Measurements from ENCODE around the gene PLCB4.
"Not testable (repeated sequence)": the region's sequence is repeated elsewhere in the genome, so short reads cannot be mapped to it uniquely, and the experiment has no call there.

The PLCB4 gene

DNA sequence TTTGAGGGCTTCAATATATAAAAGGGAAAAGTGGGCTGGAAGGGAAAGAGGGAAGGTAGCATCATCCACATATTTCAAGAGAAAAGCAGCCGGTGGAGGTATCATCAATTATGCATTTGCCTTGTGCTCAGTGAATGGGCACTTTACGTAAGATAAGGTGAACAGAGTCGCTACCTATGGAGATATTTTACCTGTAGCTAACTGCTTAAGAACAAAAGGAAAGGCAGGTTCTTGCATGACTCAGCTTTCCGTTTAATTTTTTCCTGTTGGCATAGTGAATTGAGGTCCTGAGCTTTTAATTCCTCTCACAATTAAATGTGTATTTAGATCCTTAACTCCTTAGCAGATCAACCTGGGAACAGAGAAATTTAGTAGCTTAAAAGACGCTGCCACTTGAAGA lies 25.5 kb upstream of the PLCB4 start:
- no peaks in the 10 kb centered on the region for H3K36me3 Mint-ChIP-seq
- peaks cover 4% of the 10 kb centered on the region for H3K9me3 Mint-ChIP-seq
- DNase-seq (ENCODE audit: low spot score in 2 of 2) (no peak), ATAC-seq (no peak)
- H3K4me1 Mint-ChIP-seq = no peaks in the 10 kb centered on the region
- H3K4me3 Mint-ChIP-seq = no peak overlapping the region
- H3K27ac Mint-ChIP-seq = no peak overlapping the region

DNA sequence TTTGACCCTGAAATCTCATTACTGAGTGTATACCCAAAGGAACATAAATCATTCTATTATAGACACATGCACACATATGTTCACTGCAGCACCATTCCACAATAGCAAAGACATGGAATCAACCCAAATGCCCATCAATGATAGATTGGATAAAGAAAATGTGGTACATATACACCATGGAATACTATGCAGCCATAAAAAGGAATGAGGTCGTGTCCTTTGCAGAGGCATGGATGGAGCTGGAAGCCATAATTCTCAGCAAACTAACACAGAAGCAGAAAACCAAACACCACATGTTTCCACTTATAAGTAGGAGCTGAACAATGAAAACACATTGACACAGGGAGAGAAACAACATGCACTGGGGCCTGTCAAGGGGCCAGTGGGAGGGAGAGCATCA lies 21.0 kb upstream of the PLCB4 start:
- not testable (repeated sequence) for ATAC-seq; DNase-seq (ENCODE audit: low spot score in 2 of 2); H3K4me3 Mint-ChIP-seq; H3K9me3 Mint-ChIP-seq; H3K36me3 Mint-ChIP-seq; H3K27ac Mint-ChIP-seq; H3K4me1 Mint-ChIP-seq

DNA sequence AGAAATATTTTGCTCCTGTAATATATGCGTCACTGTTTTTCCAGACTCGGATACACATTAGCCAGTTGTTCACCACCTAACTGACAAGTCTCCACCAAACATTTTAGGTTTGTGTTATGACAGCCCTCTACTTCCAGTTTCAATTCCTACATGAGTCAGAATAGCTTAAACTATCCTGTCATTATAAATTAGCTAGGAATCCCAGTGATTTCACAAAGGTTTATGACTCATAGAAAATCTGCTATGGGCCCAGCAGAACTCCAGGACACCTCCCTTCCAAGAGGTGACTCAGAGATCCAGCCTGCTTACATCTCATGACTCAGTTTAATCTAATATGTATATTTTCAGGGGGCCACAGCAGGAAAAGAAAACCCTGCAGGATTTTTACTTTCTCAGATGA lies 17.4 kb upstream of the PLCB4 start:
- H3K4me3 Mint-ChIP-seq = no peak overlapping the region
- H3K9me3 Mint-ChIP-seq = no peaks in the 10 kb centered on the region
- H3K36me3 Mint-ChIP-seq = no peaks in the 10 kb centered on the region
- H3K4me1 Mint-ChIP-seq = no peaks in the 10 kb centered on the region
- H3K27ac Mint-ChIP-seq = no peak overlapping the region
- ATAC-seq = no peak
- no peak for DNase-seq (ENCODE audit: low spot score in 2 of 2)

DNA sequence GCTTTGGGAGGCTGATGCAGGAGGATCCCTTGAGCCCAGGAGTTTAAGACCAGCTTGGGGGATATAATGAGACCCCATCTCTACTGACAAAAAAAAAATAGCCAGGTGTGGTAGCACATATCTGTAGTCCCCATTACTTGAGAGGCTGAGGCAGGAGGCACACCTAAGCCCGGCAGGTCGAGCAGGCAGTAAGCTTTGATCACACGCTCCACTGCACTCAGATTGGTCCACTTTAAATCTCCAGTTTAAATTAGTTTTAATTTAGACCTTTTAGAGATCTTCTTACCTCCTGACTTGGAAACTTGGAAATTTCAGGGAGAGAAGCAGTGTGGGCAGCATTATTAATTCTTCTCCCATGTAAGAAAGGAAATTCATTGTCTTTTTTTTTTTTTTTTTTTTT lies 16.8 kb upstream of the PLCB4 start:
- Mint-ChIP-seq H3K4me3 (no peak overlapping the region), H3K27ac (no peak overlapping the region), H3K9me3 (no peaks in the 10 kb centered on the region), H3K36me3 (no peaks in the 10 kb centered on the region), H3K4me1 (no peaks in the 10 kb centered on the region)
- DNase-seq (ENCODE audit: low spot score in 2 of 2) (no peak), ATAC-seq (no peak)

DNA sequence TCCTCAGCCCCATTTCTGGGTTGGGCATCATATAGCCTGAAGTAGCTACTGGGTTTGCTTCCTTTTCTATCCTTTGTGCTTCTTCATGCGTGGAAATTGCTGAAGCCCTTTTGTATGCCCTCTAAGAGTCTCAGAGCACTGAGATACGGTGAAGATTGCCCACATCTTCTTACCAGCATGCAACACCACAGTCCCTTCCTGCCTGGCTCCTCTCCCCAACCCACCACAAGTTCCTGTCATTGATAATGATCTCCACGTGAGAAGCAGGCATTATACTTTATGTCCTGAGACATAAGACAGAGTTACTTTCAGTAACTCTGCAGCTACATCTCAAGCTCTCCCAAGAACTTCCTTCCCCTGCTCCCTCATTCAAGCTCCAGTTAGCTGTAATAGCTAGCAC lies 15.8 kb upstream of the PLCB4 start:
- Mint-ChIP-seq H3K9me3 (peaks cover 4% of the 10 kb centered on the region), H3K36me3 (no peaks in the 10 kb centered on the region), H3K4me1 (no peaks in the 10 kb centered on the region), H3K27ac (no peak overlapping the region), H3K4me3 (no peak overlapping the region)
- ATAC-seq = no peak
- DNase-seq (ENCODE audit: low spot score in 2 of 2) = no peak

DNA sequence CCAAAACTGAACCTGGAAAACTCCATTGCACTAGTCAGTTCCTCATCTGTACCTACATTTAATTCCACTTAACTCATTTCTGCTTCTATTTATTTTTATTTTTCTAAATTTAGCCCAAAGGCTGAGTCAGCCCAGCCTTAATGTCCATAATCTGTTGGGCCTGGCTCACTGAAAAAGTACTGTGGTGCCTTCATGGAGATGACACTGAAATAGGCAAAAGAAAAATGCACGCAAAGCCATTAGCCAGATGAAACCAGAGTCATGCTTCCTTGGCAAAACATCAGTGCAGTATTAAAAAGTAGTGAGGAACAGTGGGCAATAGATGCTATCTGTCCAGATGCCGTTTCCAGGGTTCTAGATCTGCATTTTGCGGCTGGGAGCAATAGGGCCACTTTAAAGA lies 14.7 kb upstream of the PLCB4 start:
- Mint-ChIP-seq H3K27ac (no peak overlapping the region), H3K9me3 (peaks cover 4% of the 10 kb centered on the region), H3K36me3 (no peaks in the 10 kb centered on the region), H3K4me3 (no peak overlapping the region), H3K4me1 (no peaks in the 10 kb centered on the region)
- ATAC-seq (no peak), DNase-seq (ENCODE audit: low spot score in 2 of 2) (no peak)

DNA sequence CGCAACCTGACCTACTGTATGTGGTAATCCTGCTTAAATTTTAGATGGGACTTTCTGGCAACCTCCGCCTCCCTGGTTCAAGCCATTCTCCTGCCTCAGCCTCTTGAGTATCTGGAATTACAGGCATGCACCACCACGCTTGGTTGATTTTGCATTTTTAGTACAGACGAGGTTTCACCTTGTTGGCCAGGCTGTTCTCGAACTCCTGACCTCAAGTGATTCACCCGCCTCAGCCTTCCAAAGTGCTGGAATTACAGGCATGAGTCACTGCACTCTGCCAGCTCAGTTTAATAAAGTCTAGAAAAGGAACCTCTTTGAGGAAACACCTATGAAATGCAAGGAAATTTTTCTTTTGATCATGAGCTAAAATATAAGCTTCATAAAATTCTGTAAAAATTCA lies 9.0 kb upstream of the PLCB4 start:
- H3K4me3 Mint-ChIP-seq = no peak overlapping the region
- no peak overlapping the region for H3K27ac Mint-ChIP-seq
- ATAC-seq = no peak
- H3K36me3 Mint-ChIP-seq = no peaks in the 10 kb centered on the region
- peaks cover 12% of the 10 kb centered on the region for H3K9me3 Mint-ChIP-seq
- H3K4me1 Mint-ChIP-seq = no peaks in the 10 kb centered on the region
- DNase-seq (ENCODE audit: low spot score in 2 of 2) = no peak

DNA sequence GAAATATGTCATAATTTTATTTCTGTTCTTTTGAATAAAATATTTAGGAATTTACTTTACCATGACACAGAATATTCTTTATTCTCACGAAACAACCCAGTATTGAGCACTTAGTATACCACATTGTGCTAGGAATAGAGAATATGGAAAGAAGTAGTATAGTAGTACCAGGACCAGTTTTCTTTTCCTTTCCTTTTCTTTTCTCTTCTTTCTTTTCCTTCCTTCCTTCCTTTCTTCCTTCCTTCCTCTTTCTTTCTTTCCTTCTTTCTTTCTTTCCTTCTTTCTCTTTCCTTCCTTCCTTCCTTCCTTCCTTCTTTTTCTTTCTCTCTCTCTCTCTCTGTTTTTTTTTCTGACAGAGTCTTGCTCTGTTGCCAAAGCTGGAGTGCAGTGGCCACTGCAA lies 7.5 kb upstream of the PLCB4 start:
- ATAC-seq (no peak), DNase-seq (ENCODE audit: low spot score in 2 of 2) (no peak)
- H3K9me3 Mint-ChIP-seq = peaks cover 12% of the 10 kb centered on the region
- no peak overlapping the region for H3K27ac Mint-ChIP-seq
- H3K4me1 Mint-ChIP-seq = no peaks in the 10 kb centered on the region
- no peaks in the 10 kb centered on the region for H3K36me3 Mint-ChIP-seq
- no peak overlapping the region for H3K4me3 Mint-ChIP-seq

DNA sequence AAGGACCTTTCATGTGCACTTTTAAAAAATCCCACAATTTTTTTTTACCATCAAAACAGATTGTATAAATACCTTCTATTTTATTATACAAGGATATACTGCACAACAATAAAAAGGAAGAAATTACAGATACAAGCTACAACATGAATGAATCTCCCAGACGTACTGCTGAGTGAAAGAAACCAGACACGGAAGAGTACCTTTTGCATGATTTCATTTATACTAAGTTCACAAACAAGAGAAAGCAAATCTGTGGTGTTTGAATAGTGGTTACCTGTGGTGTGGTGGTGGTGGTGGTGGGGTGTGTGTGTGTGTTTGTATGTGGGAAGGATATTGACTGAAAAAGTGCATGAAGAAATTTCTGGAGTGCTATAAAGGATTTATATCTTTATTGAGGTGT lies 6.8 kb upstream of the PLCB4 start:
- H3K9me3 Mint-ChIP-seq = peaks cover 12% of the 10 kb centered on the region
- no peak for DNase-seq (ENCODE audit: low spot score in 2 of 2)

DNA sequence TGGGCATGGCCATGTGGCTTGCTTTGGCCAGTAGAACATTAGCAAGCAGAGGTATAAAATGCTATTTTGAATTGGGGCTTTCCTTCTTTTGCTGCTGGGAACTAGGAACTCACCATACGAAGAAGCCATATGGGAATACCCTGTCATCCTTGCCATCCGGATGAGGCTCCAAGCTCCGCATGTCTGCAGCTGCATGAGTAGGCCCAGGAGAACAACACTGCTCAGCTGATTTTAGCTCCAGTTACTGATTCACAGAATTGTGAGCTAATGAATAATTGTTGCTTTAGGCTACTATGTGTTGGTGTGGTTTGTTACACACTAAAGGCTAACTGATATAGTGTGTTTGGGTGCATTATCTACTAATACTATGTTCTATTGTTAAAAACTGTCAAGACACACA lies 2.7 kb upstream of the PLCB4 start:
- no peaks in the 10 kb centered on the region for H3K36me3 Mint-ChIP-seq
- no peak for ATAC-seq
- H3K4me1 Mint-ChIP-seq = no peaks in the 10 kb centered on the region
- no peak for DNase-seq (ENCODE audit: low spot score in 2 of 2)
- H3K4me3 Mint-ChIP-seq = no peak overlapping the region
- H3K27ac Mint-ChIP-seq = no peak overlapping the region
- peaks cover 11% of the 10 kb centered on the region for H3K9me3 Mint-ChIP-seq

More for the DNA sequence above, 6.8 kb upstream of the PLCB4 start:
- Mint-ChIP-seq H3K4me3 (no peak overlapping the region), H3K36me3 (no peaks in the 10 kb centered on the region), H3K4me1 (no peaks in the 10 kb centered on the region), H3K27ac (no peak overlapping the region)
- ATAC-seq = no peak

DNA sequence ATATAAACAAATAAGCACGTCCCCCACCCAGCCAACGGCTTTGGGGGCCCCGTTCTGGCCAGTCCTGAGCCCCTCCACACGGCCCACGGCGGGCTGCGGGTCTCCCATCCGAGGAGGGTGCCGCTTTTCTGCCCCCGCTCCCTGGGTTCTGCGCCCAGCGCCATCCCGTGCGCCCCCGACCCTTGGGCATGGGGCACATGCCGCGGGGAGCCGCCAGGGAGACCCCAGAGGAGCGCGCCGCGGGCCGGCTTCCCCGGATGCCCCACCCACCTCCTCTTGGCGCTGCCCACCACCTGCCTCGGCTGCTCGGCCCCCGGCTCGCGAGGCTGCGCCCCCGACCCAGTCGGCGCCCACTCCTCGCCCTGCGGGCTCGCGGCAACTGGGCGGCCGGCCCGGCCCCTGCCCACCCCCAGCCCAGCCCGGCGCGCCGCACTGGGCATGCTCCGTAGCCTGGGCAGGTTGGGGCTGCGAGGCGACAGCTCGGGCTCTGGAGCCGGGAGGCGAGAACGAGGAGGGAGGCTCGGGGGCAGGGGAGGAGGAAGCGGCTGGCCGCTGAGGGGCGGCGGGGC lies 570 bp upstream of the PLCB4 start:
- H3K4me3 Mint-ChIP-seq = no peak overlapping the region
- ATAC-seq (no peak), DNase-seq (ENCODE audit: low spot score in 2 of 2) (no peak)
- no peaks in the 10 kb centered on the region for H3K4me1 Mint-ChIP-seq
- H3K9me3 Mint-ChIP-seq = peaks cover 9% of the 10 kb centered on the region
- H3K27ac Mint-ChIP-seq = no peak overlapping the region
- H3K36me3 Mint-ChIP-seq = no peaks in the 10 kb centered on the region

DNA sequence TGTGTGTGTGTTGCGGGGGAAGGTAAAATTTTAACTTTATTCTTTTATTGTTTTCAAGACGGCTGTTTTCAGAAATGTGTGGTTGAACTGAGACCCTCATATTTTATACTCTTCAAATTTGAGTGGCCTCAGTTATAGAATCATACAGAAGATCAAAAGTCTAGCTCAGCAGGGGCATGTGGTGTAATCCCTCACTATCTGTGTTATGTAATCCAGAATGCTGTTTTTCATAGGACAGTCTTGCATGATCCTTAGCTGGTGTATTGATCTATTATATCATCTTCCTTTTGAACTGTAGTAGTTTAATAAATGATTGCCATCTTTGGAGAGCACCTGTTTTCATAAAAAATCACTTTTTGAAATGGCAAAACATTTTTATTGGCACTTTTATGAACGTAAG lies 1.4 kb downstream of the PLCB4 start:
- H3K9me3 Mint-ChIP-seq = peaks cover 2% of the 10 kb centered on the region
- DNase-seq (ENCODE audit: low spot score in 2 of 2) (no peak), ATAC-seq (no peak)
- no peaks in the 10 kb centered on the region for H3K4me1 Mint-ChIP-seq
- no peaks in the 10 kb centered on the region for H3K36me3 Mint-ChIP-seq
- H3K27ac Mint-ChIP-seq = no peak overlapping the region
- no peak overlapping the region for H3K4me3 Mint-ChIP-seq

DNA sequence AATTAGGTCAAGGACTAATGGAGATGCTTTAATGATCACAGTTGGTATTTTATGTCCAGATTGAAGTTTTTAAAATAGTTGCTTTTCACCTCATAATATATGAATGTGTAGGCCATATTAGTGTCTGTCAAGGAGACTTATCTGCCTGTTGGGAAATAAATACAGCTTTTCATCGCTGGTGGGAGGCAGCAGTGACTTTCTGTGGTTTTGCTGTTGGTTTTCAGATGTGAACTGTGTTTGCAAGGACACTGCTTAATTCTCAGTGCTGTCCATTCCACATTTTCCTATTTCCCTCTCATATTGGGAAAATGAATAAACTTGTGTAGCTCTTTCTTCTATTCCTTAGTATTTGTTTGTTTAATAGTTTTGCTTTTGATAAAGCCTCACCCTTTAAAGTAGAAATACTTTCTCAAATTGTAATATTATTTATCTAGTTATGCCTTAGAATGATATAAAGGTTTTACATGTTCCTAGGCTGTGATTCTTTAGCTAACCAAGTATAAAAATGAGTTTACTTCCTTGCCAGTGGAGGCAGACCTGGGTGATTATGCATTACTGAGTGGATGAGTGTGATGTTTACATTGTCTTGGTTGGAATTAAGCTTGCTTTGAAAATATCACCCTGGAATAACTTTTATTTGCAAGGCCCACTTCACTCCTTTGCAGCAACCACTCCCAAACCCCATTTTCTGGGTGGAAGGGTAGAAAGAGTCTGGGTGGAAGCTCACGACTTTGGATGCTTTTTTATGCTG lies 3.3 kb downstream of the PLCB4 start:
- no peaks in the 10 kb centered on the region for H3K4me1 Mint-ChIP-seq
- no peak for ATAC-seq
- no peak overlapping the region for H3K27ac Mint-ChIP-seq
- H3K36me3 Mint-ChIP-seq = no peaks in the 10 kb centered on the region
- H3K4me3 Mint-ChIP-seq = no peak overlapping the region
- peaks cover 2% of the 10 kb centered on the region for H3K9me3 Mint-ChIP-seq
- DNase-seq (ENCODE audit: low spot score in 2 of 2) = no peak

DNA sequence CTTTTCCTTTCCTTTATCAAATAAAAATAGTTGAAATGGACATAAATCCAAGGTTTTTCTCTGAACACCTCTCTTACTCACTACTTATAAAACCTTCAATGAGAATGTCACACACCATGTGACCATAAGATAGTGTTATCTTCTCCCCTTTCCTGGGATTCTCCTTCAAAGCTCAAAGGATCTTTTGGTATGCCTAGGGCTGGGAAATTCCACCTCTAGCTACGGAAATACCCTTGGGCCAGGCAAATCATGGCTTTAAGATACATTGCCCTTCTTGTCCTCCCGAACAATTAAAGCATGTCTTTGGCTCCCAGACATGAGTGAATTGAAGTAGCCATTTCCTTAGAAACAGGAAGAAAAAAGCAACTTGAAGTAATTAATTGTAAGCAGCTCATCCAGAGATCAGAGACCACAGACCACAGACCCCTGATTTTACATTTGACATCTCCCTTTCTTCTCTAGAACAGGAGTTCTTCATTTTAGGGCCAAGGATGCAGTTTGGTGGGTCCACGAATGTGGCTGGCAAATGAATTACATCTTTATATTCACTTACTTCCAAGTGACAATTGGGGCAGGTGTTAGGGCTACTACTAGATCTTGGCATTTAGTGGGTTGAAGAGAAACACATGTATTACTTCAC lies 4.1 kb downstream of the PLCB4 start:
- ATAC-seq = no peak
- peaks cover 2% of the 10 kb centered on the region for H3K9me3 Mint-ChIP-seq
- no peaks in the 10 kb centered on the region for H3K4me1 Mint-ChIP-seq
- no peak for DNase-seq (ENCODE audit: low spot score in 2 of 2)
- no peak overlapping the region for H3K27ac Mint-ChIP-seq
- no peaks in the 10 kb centered on the region for H3K36me3 Mint-ChIP-seq
- H3K4me3 Mint-ChIP-seq = no peak overlapping the region

DNA sequence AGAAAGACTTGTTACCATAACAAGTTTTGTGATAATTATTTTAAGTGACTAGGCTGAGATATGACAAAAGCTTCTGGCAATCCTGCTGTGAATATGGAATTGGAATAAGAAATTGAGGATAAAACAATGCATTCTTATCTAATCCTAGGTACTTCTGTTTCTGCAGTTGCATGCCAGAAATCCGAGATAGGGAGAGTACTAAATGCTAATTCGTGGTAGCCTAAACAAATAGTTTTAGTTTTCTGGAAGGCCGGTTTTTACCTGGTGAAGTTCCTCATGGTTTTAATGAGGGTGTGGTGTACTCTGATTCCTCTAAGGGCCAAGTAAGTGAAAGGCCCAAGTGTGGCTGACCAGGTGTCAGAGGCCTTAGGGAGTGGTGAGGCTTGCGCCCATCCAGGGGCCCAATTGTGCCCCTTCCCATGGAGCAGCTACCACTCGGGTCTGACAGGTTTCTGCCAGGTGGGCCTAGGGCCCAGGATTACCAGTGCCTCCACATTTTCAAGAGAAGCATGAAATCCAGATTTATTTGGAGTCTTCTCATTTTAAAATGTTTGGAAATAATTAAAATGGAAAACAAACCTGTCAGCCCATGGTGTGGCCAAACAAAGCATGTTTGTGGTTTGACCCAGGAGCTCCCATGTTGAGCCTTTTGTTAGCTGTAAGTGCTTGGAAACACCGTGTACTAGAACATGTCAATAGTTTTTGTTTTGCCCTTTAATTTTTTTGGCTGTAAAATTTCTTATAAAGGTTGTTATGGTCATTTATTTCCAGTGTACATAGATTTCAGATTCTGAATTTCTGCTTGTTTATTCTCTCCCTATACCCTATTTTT lies 6.6 kb downstream of the PLCB4 start:
- no peak for ATAC-seq
- no peaks in the 10 kb centered on the region for H3K36me3 Mint-ChIP-seq
- H3K27ac Mint-ChIP-seq = no peak overlapping the region

More for the DNA sequence above, 6.6 kb downstream of the PLCB4 start:
- Mint-ChIP-seq H3K4me3 (no peak overlapping the region), H3K9me3 (no peaks in the 10 kb centered on the region), H3K4me1 (no peaks in the 10 kb centered on the region)
- no peak for DNase-seq (ENCODE audit: low spot score in 2 of 2)
